ENCODE measurements around the gene MICAL3. TPM values are rescaled to one million over a fixed set of nuclear protein-coding genes. Genes with fewer than 3 reads are reported as not detected.

Gene MICAL3
- total RNA-seq, 4 donors from 2014 or later, result 6.0 to 9.8 (median 8.1) TPM

DNA sequence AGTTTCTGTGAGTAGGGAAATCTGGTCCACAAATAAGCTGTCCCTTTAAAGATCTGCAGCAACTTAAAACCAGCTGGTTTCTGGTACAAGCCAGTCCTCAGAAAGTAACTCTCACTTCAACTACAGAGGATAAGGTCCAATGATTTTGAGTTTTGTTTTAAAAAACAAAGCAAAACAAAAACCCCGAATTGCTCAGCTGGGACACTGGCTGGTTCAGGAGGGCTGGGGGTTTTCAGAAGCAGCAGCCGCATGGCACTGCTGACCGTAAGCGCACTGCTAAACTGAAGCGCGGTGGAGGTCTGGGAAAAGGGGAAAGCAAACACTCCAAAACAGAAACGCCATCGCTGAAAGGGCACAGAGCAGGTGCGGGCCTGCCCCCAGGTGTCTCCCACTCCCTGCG is 59.7 kb downstream of the MICAL3 start:
- H3K36me3 ChIP-seq, result no peaks in the 10 kb centered on the region
- no peak for ATAC-seq

DNA sequence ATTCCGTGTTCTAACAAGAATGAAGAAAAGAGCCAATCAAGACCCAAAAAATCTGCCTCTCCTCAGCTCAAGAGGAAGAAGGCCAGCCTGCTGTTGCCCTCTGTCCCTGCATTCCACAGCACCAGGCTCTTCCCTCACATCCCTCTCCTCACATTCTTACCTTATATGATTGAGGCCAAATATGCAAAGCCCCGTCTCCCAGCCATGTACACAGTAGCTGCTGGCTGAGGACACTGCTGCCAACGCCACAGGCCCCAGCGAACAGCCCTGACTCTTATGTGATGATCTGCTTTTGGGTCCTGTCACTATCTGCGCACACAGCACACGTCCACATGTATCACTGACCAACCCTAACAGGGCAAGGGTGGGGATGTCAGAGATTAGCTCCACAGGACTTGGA is 60.2 kb downstream of the MICAL3 start:
- H3K4me3 ChIP-seq, result no peak overlapping the region
- intact Hi-C loops (cut with DNase I; ENCODE audit: low total_unique reads) (no loop called here), in situ Hi-C loops (cut with MboI; ENCODE audit: low sequenced_read_pairs in 4 of 4) (no loop called here)
- no peaks in the 10 kb centered on the region for H3K9me3 ChIP-seq
- DNase-seq, result no peak
- H3K36me3 ChIP-seq, result no peaks in the 10 kb centered on the region
- no peak for ATAC-seq
- H3K27ac ChIP-seq, result no peak overlapping the region
- peaks cover 15 to 27% of the 10 kb centered on the region in 2 donors for H3K4me1 ChIP-seq
- TF ChIP-seq POLR2A (IDR thresholded peaks at IDR 0.05), result no peak
- TF ChIP-seq, protein P1, sequence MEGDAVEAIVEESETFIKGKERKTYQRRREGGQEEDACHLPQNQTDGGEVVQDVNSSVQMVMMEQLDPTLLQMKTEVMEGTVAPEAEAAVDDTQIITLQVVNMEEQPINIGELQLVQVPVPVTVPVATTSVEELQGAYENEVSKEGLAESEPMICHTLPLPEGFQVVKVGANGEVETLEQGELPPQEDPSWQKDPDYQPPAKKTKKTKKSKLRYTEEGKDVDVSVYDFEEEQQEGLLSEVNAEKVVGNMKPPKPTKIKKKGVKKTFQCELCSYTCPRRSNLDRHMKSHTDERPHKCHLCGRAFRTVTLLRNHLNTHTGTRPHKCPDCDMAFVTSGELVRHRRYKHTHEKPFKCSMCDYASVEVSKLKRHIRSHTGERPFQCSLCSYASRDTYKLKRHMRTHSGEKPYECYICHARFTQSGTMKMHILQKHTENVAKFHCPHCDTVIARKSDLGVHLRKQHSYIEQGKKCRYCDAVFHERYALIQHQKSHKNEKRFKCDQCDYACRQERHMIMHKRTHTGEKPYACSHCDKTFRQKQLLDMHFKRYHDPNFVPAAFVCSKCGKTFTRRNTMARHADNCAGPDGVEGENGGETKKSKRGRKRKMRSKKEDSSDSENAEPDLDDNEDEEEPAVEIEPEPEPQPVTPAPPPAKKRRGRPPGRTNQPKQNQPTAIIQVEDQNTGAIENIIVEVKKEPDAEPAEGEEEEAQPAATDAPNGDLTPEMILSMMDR (IDR thresholded peaks at IDR 0.05 in 4 of 5, conservative IDR thresholded peaks at IDR 0.05 in 1 of 5), result no peak
- no peaks in the 10 kb centered on the region for H3K27me3 ChIP-seq

More for the DNA sequence above, 59.7 kb downstream of the MICAL3 start:
- no peaks in the 10 kb centered on the region for H3K9me3 ChIP-seq
- H3K27me3 ChIP-seq, result no peaks in the 10 kb centered on the region
- in situ Hi-C loops (cut with MboI; ENCODE audit: low sequenced_read_pairs in 4 of 4) (no loop called here), intact Hi-C loops (cut with DNase I; ENCODE audit: low total_unique reads) (no loop called here)
- no peak overlapping the region for H3K27ac ChIP-seq
- no peak overlapping the region for H3K4me3 ChIP-seq
- TF ChIP-seq POLR2A (IDR thresholded peaks at IDR 0.05), result no peak
- TF ChIP-seq, protein P1 (IDR thresholded peaks at IDR 0.05 in 4 of 5, conservative IDR thresholded peaks at IDR 0.05 in 1 of 5), result no peak
- H3K4me1 ChIP-seq, result peaks cover 15 to 32% of the 10 kb centered on the region in 2 donors
- DNase-seq, result no peak

DNA sequence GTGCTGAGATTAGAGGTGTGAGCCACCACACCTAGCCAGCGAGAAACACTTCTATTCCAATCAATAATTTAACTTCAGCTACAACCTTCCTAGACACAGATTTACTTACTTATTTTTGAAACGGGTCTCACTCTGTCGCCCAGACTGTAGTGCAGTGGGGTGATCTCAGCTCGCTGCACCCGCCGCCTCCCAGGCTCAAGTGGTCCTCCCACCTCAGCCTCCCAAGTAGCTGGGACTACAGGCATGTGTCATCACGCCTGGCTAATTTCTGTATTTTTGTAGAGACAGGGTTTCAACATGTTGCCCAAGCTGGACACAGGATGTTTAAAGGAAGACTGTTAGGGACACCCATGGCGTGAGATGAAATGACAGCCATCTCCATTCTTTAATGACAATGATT is 61.3 kb downstream of the MICAL3 start:
- ATAC-seq (no peak), DNase-seq (no peak)
- Histone ChIP-seq H3K27ac (no peak overlapping the region), H3K9me3 (no peaks in the 10 kb centered on the region), H3K4me1 (peaks cover 18 to 27% of the 10 kb centered on the region in 2 donors), H3K27me3 (no peaks in the 10 kb centered on the region), H3K4me3 (no peak overlapping the region), H3K36me3 (no peaks in the 10 kb centered on the region)
- TF ChIP-seq, protein P1 (IDR thresholded peaks at IDR 0.05 in 4 of 5, conservative IDR thresholded peaks at IDR 0.05 in 1 of 5), result no peak
- no peak for TF ChIP-seq POLR2A (IDR thresholded peaks at IDR 0.05)
- intact Hi-C loops (cut with DNase I; ENCODE audit: low total_unique reads), result no loop called here
- in situ Hi-C loops (cut with MboI; ENCODE audit: low sequenced_read_pairs in 4 of 4), result no loop called here

DNA sequence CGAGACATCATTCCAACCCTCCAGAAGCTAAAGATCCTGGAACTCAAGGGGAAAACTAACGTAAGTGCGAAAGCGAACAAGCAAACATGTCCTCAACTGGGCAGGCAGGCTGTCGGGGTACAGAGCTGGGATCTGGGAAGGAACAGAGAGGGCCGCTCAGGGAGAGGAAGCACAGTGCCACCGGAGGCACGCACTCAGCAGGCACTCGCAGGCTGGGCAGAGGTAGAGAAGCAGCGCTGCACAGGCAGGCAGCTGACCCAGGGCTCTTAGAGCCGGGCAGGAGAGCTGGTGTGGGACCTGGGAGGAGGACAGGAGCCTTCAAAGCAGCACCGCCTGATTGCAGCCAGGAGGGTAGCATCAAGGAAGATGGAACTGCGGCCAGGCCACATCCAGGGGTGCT is 62.2 kb downstream of the MICAL3 start:
- no peaks in the 10 kb centered on the region for H3K9me3 ChIP-seq
- H3K4me3 ChIP-seq, result no peak overlapping the region
- intact Hi-C loops (cut with DNase I; ENCODE audit: low total_unique reads), result no loop called here
- TF ChIP-seq POLR2A (IDR thresholded peaks at IDR 0.05), result no peak
- TF ChIP-seq, protein P1 (IDR thresholded peaks at IDR 0.05 in 4 of 5, conservative IDR thresholded peaks at IDR 0.05 in 1 of 5), result no peak
- DNase-seq, result no peak
- H3K36me3 ChIP-seq, result no peaks in the 10 kb centered on the region
- no peak overlapping the region for H3K27ac ChIP-seq
- no peaks in the 10 kb centered on the region for H3K27me3 ChIP-seq
- in situ Hi-C loops (cut with MboI; ENCODE audit: low sequenced_read_pairs in 4 of 4), result no loop called here
- peaks cover 21 to 27% of the 10 kb centered on the region in 2 donors for H3K4me1 ChIP-seq
- ATAC-seq, result no peak

DNA sequence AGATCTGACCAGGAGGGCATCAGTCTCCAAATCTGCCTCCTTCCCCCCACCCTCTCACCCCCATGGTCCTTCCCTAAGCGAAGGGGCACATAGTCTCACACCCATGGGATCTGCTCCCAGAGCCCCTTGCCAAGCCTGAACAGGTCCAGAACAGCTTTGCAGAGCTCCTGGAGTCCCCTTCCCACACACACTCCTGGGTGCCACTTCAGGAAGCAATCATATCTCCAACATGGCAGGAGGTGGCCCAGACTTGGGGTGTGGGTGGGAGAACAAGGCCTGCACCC is 63.0 kb downstream of the MICAL3 start:
- DNase-seq, result no peak
- Histone ChIP-seq H3K4me1 (peaks cover 21 to 24% of the 10 kb centered on the region in 2 donors), H3K27ac (no peak overlapping the region), H3K9me3 (no peaks in the 10 kb centered on the region), H3K27me3 (no peaks in the 10 kb centered on the region), H3K36me3 (no peaks in the 10 kb centered on the region), H3K4me3 (no peak overlapping the region)
- no peak for ATAC-seq
- TF ChIP-seq POLR2A (IDR thresholded peaks at IDR 0.05), result no peak
- TF ChIP-seq, protein P1 (IDR thresholded peaks at IDR 0.05 in 4 of 5, conservative IDR thresholded peaks at IDR 0.05 in 1 of 5), result no peak
- intact Hi-C loops (cut with DNase I; ENCODE audit: low total_unique reads) (no loop called here), in situ Hi-C loops (cut with MboI; ENCODE audit: low sequenced_read_pairs in 4 of 4) (no loop called here)
